Neutrophil (primary cell): ENCODE data around the gene NAA50.

Source experiments
- H3K27ac ChIP-seq: fragments of 200-600 bp; sonication (generic); 2 replicates; pipeline ENCODE4 v1.5.1; 2016; ENCODE audit warnings: mild to moderate bottlenecking, moderate library complexity
- H3K27me3 ChIP-seq: fragments of 200-600 bp; sonication (generic); 2 replicates; pipeline ENCODE4 v1.6.0; 2016; ENCODE audit warnings: mild to moderate bottlenecking
- H3K36me3 ChIP-seq: fragments of 200-600 bp; sonication (generic); 2 replicates; pipeline ENCODE4 v1.5.1; 2017
- H3K4me1 ChIP-seq, 2 experiments: fragments of 200-600 bp in 1 of 2; sonication (generic) in 1 of 2; 1 replicate in 1 of 2; 2 replicates in 1 of 2; pipeline versions ENCODE4 v1.5.1 to v1.6.1; 2013 to 2016; ENCODE audit warnings: low read depth in 1 of 2, low read length in 1 of 2, mild to moderate bottlenecking in 1 of 2, moderate library complexity in 1 of 2; ENCODE audit not compliant: control insufficient read depth in 1 of 2, insufficient read depth in 1 of 2
- H3K4me3 ChIP-seq, 2 experiments: fragments of 200-600 bp in 1 of 2; sonication (generic) in 1 of 2; 1 replicate in 1 of 2; 2 replicates in 1 of 2; pipeline ENCODE4 v1.5.1; 2013 to 2016; ENCODE audit warnings: low read depth in 1 of 2, low read length in 1 of 2, mild to moderate bottlenecking in 1 of 2, moderate library complexity in 1 of 2
- H3K9me3 ChIP-seq: fragments of 200-600 bp; sonication (generic); 2 replicates; pipeline ENCODE4 v1.5.1; 2016
- CTCF ChIP-seq: fragments of 200-600 bp; sonication (generic); IDR thresholded peaks from 2 replicates; pipeline ENCODE4 v1.5.1; 2016; ENCODE audit warnings: antibody characterized with exemption

The NAA50 gene

GRCh38 chr3:113747283-113748046 lies 1.4 kb upstream of the NAA50 start:
- Histone ChIP-seq H3K4me1 (peaks cover 39 to 44% of the 10 kb centered on the region in 2 experiments), H3K27ac (peak overlapping the region; percentile 98), H3K27me3 (no peaks in the 10 kb centered on the region), H3K36me3 (no peaks in the 10 kb centered on the region), H3K4me3 (peak overlapping the region; percentile 69 to 92), H3K9me3 (no peaks in the 10 kb centered on the region)
- no peak for TF ChIP-seq CTCF

- Histone ChIP-seq H3K36me3 (no peaks in the 10 kb centered on the region), H3K27me3 (no peaks in the 10 kb centered on the region), H3K9me3 (no peaks in the 10 kb centered on the region), H3K4me1 (peaks cover 43 to 48% of the 10 kb centered on the region in 2 experiments), H3K27ac (peak within 1 kb of the TSS; percentile 98), H3K4me3 (peak within 1 kb of the TSS; percentile 69 to 92)
- no peak for TF ChIP-seq CTCF
Measured at GRCh38 chr3:113746548-113747282, 666 bp upstream of the NAA50 start, which contains the start of gene ATP6V1A. ATP6V1A (plus strand) TSS chr3:113747035; CDS start chr3:113778754, 31,719 bp downstream.

GRCh38 chr3:113744941-113745755 lies 901 bp downstream of the NAA50 start:
- no peaks in the 10 kb centered on the region for H3K27me3 ChIP-seq
- peak overlapping the region; percentile 69 to 92 for H3K4me3 ChIP-seq
- no peaks in the 10 kb centered on the region for H3K9me3 ChIP-seq
- peaks cover 51 to 55% of the 10 kb centered on the region in 2 experiments for H3K4me1 ChIP-seq
- no peaks in the 10 kb centered on the region for H3K36me3 ChIP-seq
- peak; percentile 83 for TF ChIP-seq CTCF
- H3K27ac ChIP-seq: peak overlapping the region; percentile 98

- Histone ChIP-seq H3K4me1 (peaks cover 35% of the 10 kb centered on the region in 2 experiments), H3K9me3 (no peaks in the 10 kb centered on the region), H3K27ac (no peak overlapping the region), H3K27me3 (no peaks in the 10 kb centered on the region), H3K4me3 (no peak overlapping the region), H3K36me3 (no peaks in the 10 kb centered on the region)
- no peak for TF ChIP-seq CTCF
Measured at GRCh38 chr3:113743006-113743630, 2.9 kb downstream of the NAA50 start.

GRCh38 chr3:113741620-113742019 lies 4.4 kb downstream of the NAA50 start:
- no peaks in the 10 kb centered on the region for H3K27me3 ChIP-seq
- TF ChIP-seq CTCF: no peak
- no peak overlapping the region for H3K4me3 ChIP-seq
- no peak overlapping the region for H3K27ac ChIP-seq
- H3K36me3 ChIP-seq: no peaks in the 10 kb centered on the region
- H3K9me3 ChIP-seq: no peaks in the 10 kb centered on the region
- peaks cover 26 to 28% of the 10 kb centered on the region in 2 experiments for H3K4me1 ChIP-seq
